ENCODE data around the gene ZBTB46. TPM values are rescaled to one million over a fixed set of nuclear protein-coding genes. Genes with fewer than 3 reads are reported as not detected.

The ZBTB46 gene
- total RNA-seq, 1 donor from 2014 or later, result 20.5 TPM

- Mint-ChIP-seq H3K36me3 (ENCODE audit: unreplicated experiment) (peaks cover 4% of the 10 kb centered on the region), H3K9me3 (ENCODE audit: unreplicated experiment) (no peaks in the 10 kb centered on the region), H3K4me1 (ENCODE audit: unreplicated experiment) (peaks cover 33% of the 10 kb centered on the region), H3K27me3 (ENCODE audit: unreplicated experiment) (no peaks in the 10 kb centered on the region), H3K27ac (ENCODE audit: unreplicated experiment) (peak overlapping the region; percentile 84), H3K4me3 (ENCODE audit: unreplicated experiment) (peak overlapping the region; percentile 91)
- DNase-seq (ENCODE audit: extremely low spot score, unreplicated experiment), result no peak
- peak; percentile 68 for TF ChIP-seq CTCF (IDR thresholded peaks at IDR 0.05)
These were observed 32.9 kb upstream of the ZBTB46 start for GRCh38 chr20:63863798-63864544.

DNA sequence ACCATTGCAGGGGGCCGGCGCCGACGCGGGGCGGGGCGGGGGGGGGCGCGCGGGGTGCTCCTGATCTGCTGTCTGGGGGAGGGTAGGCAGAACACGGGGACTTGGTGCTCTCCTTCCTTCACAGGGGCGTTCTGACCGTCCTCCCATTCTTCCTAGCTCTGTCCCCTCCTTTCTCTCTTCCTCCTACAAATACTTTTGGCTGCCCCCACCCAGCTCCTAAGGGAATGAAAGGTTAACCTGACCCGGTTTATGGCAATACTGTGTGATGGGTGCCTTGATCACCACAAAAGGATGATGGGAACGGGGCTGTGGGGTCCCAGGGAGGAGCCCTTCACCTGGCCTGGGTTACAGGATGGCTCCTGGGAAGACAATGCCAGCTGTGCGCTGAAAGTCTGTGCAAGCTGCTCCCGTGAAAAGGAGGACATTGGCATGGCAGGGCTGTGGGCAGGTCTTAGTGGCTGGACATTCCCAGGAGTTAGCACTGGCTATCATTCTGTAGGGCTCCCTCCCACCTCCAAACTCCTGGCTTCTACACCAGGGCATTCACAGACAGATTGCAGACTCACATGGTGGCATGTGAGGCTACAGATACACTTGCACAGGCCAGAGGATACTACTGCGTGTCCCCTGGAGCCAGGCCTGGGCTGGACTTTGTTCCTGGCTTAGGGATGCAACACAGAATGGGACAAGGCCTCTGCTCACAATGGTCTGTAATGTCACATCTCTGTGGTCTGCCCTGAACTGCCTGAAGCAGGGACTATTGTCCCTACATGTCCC lies 32.1 kb upstream of the ZBTB46 start:
- H3K27me3 Mint-ChIP-seq (ENCODE audit: unreplicated experiment), result no peaks in the 10 kb centered on the region

GRCh38 chr20:63861981-63862901 lies 31.2 kb upstream of the ZBTB46 start:
- H3K9me3 Mint-ChIP-seq (ENCODE audit: unreplicated experiment), result no peaks in the 10 kb centered on the region
- H3K27me3 Mint-ChIP-seq (ENCODE audit: unreplicated experiment), result no peaks in the 10 kb centered on the region
- H3K4me1 Mint-ChIP-seq (ENCODE audit: unreplicated experiment), result peaks cover 44% of the 10 kb centered on the region
- no peak for DNase-seq (ENCODE audit: extremely low spot score, unreplicated experiment)
- TF ChIP-seq CTCF (IDR thresholded peaks at IDR 0.05), result no peak
- H3K36me3 Mint-ChIP-seq (ENCODE audit: unreplicated experiment), result no peaks in the 10 kb centered on the region
- no peak overlapping the region for H3K27ac Mint-ChIP-seq (ENCODE audit: unreplicated experiment)
- no peak overlapping the region for H3K4me3 Mint-ChIP-seq (ENCODE audit: unreplicated experiment)

More for the DNA sequence above, 32.1 kb upstream of the ZBTB46 start:
- H3K4me1 Mint-ChIP-seq (ENCODE audit: unreplicated experiment), result peaks cover 39% of the 10 kb centered on the region
- peak overlapping the region; percentile 91 for H3K4me3 Mint-ChIP-seq (ENCODE audit: unreplicated experiment)
- TF ChIP-seq CTCF (IDR thresholded peaks at IDR 0.05), result no peak
- peaks cover 2% of the 10 kb centered on the region for H3K36me3 Mint-ChIP-seq (ENCODE audit: unreplicated experiment)
- peak overlapping the region; percentile 84 for H3K27ac Mint-ChIP-seq (ENCODE audit: unreplicated experiment)
- no peak for DNase-seq (ENCODE audit: extremely low spot score, unreplicated experiment)
- H3K9me3 Mint-ChIP-seq (ENCODE audit: unreplicated experiment), result no peaks in the 10 kb centered on the region

GRCh38 chr20:63861365-63861934 lies 30.4 kb upstream of the ZBTB46 start, which contains the start of gene ABHD16B:
Gene ABHD16B (plus strand): TSS chr20:63861498. CDS start chr20:63861541, 43 bp downstream.
- H3K9me3 Mint-ChIP-seq (ENCODE audit: unreplicated experiment), result no peaks in the 10 kb centered on the region
- peaks cover 52% of the 10 kb centered on the region for H3K4me1 Mint-ChIP-seq (ENCODE audit: unreplicated experiment)
- DNase-seq (ENCODE audit: extremely low spot score, unreplicated experiment), result no peak
- no peaks in the 10 kb centered on the region for H3K36me3 Mint-ChIP-seq (ENCODE audit: unreplicated experiment)
- H3K27me3 Mint-ChIP-seq (ENCODE audit: unreplicated experiment), result no peaks in the 10 kb centered on the region
- H3K27ac Mint-ChIP-seq (ENCODE audit: unreplicated experiment), result no peak within 1 kb of the TSS
- no peak for TF ChIP-seq CTCF (IDR thresholded peaks at IDR 0.05)
- H3K4me3 Mint-ChIP-seq (ENCODE audit: unreplicated experiment), result no peak within 1 kb of the TSS
